Stimulated activated CD8-positive, alpha-beta memory T cell treated with anti-CD3 and anti-CD28 coated beads, Interleukin-4, amount 100 ng/mL, for 4 hours (primary cell): ENCODE data around the gene VCPKMT.
"Not testable (repeated sequence)": the region's sequence is repeated elsewhere in the genome, so short reads cannot be mapped to it uniquely, and the experiment has no call there.

ENCODE experiments used
- DNase-seq, 2 donors: peaks; one replicate each; pipeline ENCODE4 v3.0.0-alpha.2; 2020; ENCODE audit warnings: low read depth in 2 of 2, low spot score in 1 of 2

Gene VCPKMT

DNA sequence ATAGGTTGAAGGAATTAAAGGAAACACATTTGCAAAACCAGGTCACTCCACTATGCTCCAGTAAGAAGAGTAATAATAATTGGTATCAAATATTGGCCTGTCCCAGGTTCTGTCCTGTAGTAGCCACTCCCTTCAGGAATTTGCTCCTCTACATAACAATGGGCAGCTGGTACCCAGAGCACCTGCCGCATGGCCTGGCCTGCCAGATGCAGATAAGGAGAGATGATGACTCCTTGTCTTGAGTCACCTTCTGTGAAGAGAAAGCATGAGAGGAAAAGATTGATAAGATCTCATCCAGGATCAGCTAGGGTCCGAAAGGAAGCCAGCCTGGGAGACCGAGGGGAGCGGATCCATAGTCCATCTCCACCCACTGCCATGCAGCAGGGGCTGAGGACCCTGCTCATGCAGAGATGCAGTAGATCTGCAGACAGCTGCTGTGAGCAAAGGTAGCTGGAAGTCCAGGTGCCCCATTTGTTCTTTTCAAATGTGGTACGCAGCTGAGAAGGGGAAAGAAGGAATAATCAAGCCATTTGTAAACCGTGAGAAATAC, 24.3 kb downstream of the VCPKMT start:
- DNase-seq = no peak

DNA sequence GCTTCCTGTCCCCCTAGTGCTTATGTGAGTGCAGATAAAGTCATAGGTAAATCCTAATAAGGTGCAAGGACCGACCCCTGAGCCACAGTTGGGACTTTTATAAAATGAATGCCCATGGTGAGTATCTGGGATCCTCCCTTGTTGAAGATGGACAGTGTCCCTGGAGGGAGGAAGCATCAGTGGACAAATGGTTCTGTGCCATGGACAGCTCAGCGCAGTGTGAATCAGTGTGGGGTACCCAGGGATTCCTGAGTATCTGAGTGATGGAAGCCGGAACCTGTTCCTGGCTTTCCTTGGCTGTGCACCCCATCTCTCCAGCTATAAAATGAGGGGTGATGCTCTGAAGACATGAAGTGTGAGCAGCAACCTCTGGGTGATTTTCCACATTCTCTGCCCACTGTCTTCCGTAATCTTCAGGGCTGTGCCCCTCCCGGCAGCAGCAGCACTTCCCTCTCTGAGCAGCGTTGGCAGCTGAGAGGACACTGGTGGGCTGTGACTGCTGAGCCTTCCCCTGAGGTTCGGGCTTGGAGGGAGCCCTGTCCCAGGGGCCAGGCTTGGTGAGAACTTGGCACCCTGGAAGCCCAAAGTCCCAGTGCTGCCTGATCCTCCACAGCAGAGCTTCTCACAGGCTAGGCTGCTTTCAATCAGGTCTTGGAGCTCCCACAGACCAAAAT, 25.0 kb downstream of the VCPKMT start:
- no peak for DNase-seq

DNA sequence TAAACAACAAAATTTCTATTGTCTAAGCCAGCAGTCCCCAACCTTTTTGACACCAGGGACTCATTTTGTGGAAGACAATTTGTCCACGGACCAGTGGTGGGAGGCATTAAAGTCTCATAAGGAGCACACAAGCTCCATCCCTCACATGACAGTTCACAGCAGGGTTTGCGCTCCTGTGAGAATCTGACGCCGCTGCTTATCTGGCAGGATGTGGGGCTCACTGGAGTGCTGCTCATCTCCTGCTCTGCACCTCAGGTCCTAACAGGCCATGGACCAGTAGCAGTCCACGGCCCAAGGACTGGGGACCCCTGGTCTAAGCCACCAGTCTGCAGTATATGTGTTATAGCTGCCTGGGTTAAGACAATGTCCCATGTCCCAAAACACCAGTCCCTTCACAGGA, 27.2 kb downstream of the VCPKMT start:
- DNase-seq = no peak

DNA sequence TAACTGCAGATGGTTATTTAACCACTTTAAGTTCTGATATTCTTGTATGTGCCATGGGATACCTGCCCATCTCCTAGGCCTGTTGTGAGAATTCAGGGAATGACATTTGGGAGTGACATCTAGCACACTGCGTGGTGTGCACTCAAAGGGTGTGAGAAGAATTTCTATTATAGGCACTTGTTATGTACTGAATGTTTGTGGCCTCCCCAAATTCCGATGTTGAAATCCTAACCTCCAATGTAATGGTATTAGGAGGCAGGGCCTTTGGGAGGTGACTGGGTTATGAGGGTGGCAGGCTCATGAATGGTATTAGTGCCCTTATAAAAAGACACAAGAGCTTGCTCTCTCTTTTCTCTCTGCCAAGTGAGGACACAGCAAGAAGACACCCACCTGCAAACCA, 27.6 kb downstream of the VCPKMT start:
- no peak for DNase-seq

DNA sequence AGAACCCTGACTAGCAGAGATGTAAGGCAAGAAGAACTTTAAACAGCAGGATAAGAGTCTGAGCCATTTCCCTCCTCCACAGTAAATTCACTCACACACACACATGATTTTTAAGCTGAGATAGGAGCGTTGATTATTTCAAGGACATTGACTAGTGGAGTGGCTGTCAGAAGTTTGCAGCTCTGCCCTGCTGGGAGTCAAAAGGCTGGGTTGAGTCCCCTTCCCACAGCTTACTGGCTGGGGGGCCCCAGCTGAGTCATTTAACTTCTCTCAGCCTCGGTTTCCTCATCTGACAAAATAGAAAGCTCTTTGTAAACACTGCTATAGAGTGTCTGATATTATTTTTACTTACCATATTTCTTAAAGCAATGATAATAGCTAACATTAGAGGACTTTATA, 28.3 kb downstream of the VCPKMT start:
- no peak for DNase-seq

DNA sequence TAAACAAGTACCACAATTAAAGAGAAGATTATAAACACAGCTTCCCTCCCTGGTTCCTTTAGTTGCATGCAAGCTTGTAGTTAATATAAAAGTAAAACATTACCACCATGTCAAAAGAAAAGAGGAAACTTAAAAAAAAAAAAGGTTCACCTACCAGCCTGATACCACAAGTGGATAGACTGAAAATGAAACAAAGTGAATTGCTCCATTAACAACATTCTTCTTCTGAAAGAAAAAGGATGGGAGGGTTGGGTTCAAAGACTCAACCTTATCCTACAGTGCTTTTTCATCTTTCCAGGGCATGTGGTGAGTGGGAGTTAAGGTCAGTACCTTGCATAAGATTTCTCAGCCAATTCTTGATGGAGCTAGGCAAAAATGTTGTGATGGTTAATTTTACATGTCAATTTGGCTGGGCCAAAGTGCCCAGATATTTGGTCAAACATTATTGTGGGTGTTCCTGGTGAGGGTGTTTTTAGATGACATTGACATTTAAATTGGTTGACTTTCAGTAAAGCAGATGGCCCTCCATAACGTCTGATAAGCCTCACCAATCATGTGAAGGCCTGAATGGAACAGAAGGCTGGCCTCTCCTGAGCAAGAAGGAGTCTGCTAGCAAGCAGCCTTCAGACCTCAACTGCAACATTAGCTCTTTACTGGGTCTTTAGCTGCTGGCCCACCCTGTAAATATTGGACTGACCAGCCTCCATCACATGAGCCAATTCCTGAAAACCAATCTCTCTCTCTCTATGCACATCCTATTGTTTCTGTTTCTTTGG, 28.8 kb downstream of the VCPKMT start:
- no peak for DNase-seq

DNA sequence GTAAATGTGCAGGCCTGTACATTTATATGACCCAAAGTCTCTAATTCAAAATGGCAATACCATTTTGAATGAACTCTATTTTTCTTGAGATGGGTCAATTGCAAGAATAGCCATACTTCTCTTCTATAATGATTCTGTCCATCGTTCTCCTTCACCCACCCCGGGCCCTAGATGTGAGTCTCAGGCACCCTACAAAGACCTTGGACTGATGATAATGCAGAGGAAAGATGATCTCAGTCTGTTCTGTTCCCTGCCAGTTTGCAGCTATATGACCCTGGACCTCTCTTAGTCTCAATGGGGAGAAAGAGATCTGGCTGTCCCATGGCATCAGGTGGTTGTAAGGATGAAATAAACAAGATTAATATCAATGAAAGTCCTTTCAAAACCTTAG, 30.1 kb downstream of the VCPKMT start:
- no peak for DNase-seq

DNA sequence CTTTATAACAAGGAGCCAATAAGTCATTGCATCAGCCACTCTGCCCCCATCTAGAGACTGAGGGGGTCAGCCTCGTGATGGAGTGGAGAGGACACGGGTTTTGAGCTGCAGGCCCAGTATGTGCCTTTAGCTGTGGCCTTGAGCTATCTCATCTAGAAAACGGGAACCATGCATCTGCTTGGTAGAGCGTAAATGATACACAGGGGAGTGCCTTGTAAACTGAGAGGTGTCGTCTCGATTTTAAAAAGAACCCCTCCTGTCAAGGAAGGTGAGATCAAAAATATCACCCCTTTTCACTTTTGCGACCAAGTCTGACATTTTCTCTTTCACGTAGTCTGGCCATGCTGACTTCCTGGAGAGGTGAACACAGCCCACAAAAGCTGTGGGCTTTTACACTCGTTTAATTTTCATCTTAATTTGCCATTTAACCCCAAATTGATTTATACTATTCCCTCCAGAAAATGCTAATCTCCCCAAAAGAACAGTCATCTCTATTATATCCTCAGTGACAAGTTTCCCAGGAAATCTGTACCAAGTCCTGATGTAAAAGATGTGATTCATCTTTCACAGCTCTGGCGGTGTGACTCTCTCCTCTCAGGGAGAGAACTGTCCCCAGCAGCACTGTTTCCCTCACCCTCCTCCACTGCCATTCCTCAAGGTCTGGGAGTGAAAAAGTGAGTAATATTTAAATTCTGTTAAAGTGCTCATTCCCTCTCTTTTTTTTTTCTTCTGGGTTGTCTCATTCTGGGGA, 30.6 kb downstream of the VCPKMT start:
- no peak for DNase-seq

DNA sequence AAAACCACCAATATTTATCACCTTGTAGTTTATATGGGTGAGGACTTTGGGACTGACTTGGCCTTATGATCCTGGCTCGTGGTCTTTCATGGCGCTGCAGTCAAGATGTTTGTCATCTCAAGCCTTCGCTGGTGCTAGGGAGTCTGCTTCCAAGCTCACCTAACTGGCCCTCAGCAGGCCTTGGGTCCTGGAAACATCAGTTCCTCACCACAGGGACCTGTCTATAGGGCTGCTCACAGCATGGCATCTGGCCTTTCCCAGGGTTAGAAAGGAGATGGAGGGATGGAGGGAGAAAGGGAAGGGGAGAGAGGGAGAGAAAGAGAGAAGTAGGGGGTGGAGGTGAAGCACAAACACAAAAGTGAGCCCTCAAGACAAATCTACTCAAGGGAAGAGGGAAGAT, 31.7 kb downstream of the VCPKMT start:
- DNase-seq = no peak

DNA sequence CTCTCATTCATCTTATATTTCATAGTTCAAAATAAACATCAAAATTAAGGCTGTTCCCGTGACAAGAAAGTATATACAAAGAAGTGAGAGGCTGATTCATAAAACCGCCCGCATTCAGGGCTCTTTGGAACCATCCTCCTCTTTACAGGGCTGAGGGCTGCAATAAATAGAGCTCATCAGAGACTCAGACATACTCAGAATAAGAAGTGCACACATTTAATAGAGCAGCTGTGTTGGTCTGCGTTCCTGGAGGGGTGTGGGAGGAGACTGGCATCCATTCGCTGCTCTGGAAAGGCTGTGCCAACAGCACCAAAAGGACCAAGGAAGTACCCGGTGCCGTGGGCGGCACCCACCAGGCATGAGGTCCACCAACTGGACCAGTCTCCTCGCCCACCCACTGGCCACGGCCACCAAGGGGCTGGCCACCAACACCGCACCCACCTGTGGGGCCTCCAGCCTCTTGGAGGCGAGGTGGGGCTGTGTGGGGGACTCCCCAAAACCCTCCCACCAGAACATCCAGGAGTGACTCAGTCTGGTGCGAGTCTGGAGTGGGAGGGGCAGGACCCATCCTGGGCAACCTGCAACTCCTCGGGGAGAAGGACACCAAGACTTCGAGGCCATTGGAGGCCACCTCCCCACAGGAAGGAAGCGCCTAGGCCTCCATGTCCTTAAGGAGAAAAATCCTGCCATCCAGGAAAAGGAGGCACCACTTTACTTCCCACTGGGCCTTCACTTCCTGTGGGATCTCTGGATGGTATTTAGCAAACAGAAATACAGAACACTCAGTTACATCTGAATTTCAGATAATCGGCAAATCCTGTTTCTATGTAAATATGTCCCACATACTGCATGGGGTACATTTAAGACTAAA, 32.7 kb downstream of the VCPKMT start:
- DNase-seq = peak in 1 of 2 donors; percentile 36

DNA sequence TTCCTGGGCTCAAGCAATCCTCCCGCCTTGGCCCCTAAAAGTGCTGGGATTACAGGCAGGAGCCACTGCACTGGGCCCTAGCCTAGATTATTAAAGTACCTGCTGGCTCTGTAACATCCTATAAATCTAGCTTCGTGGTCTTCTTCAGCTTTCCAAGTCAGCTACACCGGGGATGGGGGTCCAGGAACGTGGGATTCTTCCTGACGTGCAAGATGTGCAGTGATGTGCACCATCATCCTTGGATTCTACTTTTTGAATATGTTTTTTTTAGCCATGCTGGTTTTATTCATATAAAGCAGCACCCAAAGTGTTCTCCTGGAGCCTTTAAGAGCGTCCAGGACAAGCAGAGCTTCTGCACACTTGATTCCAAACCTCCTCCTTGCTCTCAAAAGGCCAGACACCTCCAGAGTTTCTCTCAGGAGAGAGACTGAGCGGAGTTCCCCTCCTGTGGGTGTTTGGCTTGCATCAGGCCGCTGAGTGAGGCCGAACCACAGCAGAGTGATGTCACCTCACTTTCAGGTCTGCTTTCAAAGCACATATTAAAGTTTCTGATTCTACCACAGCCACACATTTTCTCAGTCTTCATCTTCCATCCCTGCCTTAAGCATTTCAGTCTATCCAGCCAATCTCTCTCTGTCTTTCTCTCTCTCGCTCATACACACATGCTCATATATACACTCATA, 33.4 kb downstream of the VCPKMT start:
- DNase-seq = peak; percentile 65 to 72

DNA sequence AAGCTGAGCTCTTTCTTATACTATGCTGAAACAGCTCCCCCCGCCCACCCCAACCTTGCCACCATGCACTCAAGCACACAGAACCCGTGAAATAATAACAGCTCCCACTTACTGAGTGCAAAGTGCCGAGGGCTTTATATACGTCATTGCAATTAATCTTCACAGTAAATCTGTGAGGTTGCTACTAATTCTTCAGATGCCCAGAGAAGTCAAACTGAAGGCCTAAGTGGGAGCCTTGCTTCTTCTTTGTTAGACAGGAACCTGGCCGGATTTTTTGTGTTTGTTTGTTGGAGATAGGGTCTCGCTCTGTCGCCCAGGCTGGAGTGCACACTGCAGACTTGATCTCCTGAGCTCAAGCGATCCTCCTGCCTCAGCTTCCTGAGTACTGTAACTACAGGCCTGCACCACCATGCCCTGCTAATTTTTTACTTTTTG, 34.0 kb downstream of the VCPKMT start:
- DNase-seq = peak in 1 of 2 donors; percentile 42

DNA sequence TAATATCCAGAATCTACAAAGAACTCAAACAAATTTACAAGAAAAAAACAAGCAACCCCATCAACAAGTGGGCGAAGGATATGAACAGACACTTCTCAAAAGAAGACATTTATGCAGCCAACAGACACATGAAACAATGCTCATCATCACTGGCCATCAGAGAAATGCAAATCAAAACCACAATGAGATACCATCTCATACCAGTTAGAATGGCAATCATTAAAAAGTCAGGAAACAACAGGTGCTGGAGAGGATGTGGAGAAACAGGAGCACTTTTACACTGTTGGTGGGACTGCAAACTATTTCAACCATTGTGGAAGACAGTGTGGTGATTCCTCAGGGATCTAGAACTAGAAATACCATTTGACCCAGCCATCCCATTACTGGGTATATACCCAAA, 37.3 kb downstream of the VCPKMT start:
- not testable (repeated sequence) for DNase-seq

DNA sequence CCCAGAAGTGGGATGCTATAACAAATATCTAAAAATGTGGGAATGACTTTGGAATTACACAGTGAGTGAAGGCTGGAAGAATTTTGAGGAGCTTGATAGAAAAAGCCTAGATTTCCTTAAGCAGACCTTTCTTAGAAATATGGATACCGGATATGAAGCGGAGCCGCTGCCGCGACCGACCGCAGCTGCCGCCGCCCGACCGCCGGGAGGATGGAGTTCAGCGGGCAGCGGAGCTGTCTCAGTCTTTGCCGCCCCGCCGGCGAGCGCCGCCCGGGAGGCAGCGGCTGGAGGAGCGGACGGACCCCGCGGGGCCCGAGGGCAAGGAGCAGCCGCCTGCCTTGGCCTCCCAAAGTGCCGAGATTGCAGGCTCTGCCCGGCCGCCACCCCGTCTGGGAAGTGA, 42.7 kb downstream of the VCPKMT start:
- not testable (repeated sequence) for DNase-seq

DNA sequence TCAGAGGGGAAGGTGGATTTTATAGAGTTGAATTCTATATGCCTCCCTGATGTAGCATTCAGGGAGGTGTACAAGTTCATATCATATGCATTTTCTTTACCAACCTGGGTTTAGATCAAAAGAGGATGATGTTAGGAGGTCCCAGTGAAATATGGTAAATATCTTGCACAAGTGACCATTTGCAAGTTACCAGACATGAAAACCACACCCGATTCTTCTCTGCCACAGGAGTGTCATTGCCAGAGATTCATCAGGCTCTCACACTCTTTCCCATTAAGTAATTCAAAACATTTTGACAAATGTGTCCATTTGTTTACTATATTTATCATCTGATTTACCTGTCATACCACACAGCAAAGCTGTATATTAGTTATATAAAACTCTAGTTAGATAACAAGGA, 44.0 kb downstream of the VCPKMT start:
- no peak for DNase-seq

DNA sequence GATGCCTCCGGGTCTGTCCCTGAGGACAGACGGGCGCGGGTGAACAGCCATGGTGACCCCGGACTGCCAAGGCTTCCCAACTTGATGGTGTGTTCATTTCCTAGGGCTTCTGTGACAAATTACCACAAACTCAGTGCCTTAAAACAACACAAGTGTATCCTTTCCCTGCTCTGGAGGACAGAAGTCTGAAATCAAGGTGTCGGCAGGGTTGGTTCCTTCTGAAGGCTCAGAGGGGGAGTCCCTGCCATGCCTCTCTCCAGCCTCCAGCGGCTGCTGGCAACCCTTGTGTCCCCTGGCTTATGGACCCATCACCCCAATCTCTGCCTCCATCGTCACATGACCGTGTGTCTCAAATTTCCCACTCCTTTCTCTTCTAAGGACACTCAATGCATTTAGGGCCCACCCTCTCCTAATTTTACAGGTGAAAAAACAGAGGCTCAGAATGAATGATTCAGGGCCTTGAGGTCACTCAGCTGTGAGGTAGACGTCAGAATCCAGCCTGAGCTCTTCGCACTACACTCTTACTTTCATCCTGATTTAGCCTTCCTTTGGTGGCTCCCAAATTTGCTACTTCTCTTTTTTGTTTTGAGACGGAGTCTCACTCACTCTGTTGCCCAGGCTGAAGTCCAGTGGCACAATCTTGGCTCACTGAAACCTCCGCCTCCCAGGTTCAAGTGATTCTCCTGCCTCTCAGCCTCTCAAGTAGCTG, 45.4 kb downstream of the VCPKMT start:
- no peak for DNase-seq

DNA sequence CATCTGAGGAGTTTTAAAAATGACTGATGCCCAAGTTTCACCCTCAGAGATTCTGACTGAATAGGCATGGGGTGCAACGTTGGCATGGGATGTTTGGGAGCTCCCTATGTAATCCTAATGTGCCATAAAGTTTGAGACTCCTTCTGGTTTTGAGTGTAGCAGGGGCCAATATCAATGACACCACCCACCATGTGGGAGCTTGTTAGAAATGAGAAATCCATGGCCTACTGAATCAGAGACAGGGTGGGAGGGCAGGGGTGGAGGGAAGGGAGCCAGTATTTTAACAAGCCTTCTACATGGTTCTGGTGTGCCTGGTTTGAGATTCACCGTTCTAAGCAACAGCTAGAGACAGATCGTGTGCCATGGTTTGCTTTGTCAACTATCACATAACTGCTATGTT, 46.1 kb downstream of the VCPKMT start:
- DNase-seq = no peak

DNA sequence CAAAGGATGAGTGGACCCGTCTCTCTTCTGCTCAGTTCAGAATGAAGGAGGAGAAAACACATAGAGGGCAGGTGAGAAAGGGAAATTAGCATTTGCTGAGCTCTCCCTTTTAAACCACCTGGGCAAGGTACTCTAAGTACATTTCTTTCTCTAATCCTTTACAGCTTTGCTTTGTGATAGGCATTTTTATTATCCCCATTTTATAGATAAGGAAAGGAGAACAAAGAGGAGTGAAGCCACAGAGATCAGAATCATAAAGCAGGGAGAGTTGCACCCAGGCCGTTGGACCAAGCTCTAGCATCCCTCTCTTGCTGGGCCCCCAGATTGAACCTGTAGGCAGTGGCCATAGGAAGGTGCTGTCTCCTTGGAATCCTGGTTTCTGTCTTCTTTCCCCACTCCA, 47.0 kb downstream of the VCPKMT start:
- no peak for DNase-seq

DNA sequence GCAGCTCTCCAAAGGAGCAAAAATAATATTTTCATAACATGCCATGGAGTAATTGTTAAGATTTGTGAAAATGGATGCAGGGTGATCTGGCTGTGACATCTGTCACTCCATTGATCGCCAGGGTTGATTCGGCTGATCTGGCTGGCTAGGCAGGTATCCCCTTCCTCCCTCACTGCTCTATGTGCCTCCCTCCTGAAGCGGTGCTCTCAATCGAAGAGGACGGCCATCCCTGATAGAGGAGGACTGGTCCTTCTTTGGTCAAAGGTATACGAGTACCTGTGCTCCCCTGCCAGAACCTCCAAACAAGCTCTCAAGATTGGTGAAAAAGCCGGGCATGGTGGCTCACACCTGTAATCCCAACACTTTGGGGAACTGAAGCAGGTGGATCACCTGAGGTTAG, 47.9 kb downstream of the VCPKMT start:
- DNase-seq = no peak
